ENCODE measurements around the gene RABGAP1L.

DNA sequence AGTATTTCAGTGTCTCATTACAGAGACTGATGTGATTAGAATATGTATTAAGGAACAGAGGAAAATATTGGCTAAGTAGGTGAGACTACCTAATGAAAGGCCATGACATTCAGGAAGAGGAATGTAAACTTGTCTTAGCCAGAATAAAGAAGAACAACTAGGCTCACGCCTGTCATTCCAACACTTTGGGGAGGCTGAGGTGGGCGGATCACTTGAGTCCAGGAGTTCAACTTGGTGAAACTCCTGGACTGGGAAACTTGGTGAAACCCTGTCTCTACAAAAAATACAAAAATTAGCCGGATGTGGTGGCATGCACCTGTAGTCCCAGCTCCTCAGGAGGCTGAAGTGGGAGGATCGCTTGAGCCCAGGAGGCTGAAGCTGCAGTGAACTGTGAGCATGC, 825.6 kb downstream of the RABGAP1L start:
- TF ChIP-seq POLR2A (IDR thresholded peaks at IDR 0.05; ENCODE audit: low read length) (no peak), GATA1 (IDR thresholded peaks at IDR 0.05; ENCODE audit: low read depth, low read length) (no peak)

Measured in erythroblast (primary cell).